ENCODE results near the gene GKN2. TPM values are rescaled to one million over a fixed set of nuclear protein-coding genes. Genes with fewer than 3 reads are reported as not detected.

GKN2 gene, protein sequence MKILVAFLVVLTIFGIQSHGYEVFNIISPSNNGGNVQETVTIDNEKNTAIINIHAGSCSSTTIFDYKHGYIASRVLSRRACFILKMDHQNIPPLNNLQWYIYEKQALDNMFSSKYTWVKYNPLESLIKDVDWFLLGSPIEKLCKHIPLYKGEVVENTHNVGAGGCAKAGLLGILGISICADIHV
- not detected for total RNA-seq

DNA sequence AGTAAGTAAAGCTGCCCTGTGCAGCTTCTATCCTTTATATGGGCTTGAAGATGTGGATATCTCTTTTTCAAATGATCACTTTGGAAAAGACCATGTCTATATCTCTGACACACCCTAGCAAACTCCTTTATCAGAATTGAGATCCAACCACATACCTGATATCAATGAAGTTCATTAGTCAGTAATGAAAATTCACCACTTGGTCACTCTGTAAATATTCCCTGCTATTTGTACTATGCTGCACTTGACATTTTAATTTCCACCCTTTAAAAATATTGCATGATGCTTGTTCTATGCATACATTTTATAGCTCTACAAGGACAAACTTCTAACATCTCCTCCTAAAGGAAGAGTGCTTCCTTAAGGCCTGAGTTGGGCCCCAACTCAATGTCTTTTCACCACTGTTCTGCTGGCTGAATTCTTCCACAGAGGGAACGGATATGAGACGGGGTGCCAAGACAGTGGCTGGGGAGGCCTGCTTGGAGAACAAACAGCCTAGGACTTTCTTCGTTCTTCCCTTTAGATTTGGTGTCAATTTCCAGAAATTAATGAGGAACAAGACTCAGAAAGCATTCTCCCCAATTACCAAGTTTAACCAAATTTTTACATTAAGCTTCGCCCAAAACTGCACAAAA is at the start of gene GKN2:
Gene GKN2 (minus strand): TSS at position 7 of the 635 bp plus-strand sequence. CDS start 32 bp downstream, outside the sequence.
- no peak for DNase-seq (ENCODE audit: low spot score)

DNA sequence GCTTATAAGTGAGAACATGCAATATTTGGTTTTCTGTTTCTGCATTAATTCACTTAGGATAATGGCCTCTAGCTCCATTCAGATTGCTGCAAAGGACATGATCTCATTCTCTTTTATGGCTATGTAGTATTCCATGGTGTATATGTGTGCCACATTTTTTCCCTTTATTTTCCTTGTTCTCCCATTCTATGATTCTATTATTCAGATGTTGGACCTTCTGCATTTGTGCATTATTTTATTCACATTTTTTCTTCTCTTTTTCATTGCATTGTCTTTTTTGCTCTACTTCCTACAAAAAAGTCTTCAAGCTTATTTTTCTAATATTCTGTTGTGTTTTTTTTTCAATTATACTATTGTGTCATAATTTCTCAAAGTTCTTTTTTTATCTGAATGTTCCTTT is 49.2 kb upstream of the GKN2 start:
- no peak for DNase-seq (ENCODE audit: low spot score)

DNA sequence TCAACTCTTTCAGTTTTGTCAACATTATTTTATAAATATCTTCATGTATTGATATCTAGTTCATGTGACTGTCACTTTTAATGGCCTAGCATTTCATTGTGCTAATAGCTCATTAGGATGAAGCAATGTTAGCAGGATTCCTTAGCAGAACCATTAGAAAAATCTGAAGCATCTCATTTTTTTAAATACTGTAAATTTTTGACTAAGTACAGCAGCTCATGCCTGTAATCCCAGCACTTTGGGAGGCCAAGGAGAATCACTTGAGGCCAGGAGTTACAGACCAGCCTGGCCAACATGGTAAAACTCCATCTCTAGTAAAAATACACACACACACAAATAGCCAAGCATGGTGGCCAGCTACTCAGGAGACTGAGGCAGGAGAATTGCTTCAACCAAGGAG is 44.7 kb upstream of the GKN2 start:
- no peak for DNase-seq (ENCODE audit: low spot score)

DNA sequence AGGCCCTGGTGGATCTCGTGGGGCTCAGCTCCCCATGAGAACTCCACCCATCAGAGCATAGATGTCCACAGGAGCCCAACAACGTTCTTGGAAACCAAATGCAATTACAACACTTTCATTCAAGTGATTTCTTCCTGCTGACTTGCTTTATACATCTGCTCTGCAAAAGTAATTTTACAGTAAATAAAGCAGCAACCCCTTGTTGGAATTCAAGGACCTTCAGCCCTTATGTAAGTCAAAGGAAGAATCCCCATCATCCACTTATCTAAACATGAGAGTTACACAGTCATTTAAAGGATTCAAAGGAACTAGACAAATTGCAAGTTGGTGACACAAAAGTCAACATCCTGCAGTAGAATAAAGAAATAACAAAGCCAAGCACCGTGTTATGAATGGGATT is 43.2 kb upstream of the GKN2 start:
- DNase-seq (ENCODE audit: low spot score) = no peak

DNA sequence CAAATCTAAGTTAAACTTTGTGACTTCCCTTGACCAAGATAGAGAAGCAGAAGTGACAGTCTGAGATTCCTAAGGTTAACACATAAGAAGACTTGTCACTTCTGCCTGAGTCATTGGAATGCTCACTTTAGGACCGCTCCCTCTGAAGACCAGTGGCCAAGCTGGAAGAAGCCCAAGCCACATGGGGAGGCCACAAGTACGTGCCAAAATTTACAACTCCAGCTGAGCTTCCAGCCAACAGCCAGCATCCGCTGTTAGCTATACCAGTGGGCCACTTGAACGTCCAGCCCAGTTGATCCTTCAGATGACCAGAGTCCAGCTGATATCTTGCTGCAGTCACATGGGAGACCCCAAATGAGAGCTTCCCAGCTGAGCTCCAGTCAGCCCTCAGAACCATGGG is 42.2 kb upstream of the GKN2 start:
- no peak for DNase-seq (ENCODE audit: low spot score)

DNA sequence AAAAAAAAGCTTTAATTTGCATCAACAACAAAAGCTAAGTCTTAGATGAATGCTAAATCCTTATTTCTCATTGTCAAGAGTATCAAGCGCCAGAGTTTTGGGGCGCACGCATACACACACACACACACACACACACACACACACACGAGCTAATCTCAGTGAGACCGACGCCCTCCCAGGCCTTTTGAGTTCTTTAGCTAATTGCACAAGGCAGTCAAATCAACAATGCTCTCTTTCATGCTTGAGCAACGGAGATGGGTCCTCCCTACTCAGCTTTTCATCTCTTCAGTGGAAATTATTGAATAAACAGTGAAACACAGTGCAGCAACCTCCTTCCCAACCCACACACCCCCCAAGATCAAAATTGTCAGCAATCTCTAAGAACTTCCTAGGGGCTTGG is 41.0 kb upstream of the GKN2 start:
- DNase-seq (ENCODE audit: low spot score) = no peak

DNA sequence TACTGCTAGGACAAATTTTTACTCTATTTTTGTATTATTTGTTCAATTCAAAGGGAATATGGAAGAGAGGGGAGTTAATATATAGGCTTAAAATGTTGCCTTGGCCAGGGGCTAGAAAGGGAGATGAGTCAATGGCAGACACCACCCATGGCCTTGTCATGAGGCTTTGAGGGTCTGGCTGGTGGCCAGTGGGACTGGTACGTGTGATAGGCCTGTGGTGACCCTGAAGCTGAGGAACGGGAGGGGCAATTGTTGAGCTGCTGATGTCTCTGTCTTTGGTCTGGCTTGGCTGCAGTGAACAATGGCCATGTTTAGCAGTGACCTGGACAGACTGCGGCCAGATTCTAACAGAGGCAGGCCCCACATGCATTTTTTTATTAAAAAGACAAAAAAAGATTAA is 40.2 kb upstream of the GKN2 start:
- DNase-seq (ENCODE audit: low spot score) = no peak

DNA sequence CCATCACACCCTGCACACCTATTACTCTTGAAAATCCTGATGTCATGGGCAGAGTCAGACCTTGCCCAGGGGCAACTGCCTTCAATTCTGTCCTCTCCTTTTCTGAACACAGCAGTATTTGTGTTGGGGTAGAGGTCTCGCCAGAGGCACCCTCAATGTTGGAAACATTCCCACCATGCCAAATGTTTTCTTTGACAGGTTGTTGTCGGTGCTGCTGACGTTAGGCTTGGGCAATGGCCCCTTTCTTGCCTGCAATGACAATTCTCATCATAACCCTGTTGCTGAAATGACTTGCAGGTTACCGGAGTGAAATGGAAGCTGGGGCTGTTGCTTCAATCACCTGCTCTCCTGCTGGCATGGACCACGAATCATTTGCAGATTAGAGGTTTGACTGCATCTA is 39.6 kb upstream of the GKN2 start:
- no peak for DNase-seq (ENCODE audit: low spot score)

DNA sequence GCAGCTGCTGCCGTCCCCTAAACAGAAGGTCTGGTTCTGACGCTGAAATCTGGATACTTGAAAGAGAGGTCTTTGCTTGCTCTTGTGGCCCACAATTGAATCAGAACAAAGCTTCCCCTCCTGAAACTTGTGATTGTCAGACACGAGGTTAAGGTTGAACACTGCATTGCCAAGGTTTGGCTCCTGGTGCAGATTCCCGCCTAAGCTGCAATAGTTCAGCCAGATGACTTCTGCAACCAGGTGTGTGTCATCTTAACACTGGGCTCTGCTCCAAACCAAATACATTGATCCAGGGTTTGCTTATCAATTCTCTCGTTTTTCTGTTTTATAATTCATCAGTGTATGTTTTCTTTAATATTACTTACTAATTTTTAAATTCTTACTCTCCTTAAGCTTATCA is 36.3 kb upstream of the GKN2 start:
- no peak for DNase-seq (ENCODE audit: low spot score)

DNA sequence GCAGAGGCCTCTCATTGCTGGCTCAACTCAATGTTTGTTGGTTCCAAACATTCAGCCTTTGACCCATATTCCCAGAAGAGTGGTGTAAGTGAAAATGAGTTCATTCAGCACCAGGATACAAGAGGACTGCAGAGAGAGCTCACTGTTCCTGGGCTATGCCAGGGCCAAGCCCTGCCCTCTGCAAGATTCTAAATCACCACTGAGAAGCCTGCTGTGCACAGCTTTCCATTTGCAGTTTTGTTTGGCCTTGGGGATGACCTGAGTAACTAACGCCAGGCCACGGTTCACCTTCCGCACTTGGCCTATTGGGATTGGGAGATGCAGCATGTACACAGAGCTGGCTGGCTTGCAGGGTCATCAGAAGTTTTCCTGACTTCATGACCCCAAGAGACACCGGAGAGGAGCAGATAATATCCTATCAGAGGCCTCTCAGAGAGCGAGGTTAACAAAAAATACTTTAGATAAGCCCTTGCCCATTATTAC is 34.4 kb upstream of the GKN2 start:
- no peak for DNase-seq (ENCODE audit: low spot score)

DNA sequence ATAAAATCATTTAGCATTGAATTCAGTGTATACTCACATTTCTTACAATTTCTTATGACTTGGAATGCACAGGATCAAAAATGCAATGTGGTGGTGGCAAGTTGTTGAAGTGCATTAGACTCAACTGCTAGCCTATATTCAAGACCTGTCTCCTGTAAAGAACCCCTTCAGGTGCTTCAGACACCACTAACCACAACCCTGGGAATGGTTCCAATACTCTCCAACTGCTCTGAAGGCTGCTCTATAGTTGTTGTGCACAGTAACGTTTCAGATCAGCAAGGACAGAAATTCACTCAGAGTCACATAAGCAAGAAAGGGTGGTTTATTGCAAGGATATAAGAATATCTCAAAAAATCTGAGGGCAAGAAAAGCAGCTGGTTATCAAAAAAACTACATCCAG is 28.3 kb upstream of the GKN2 start:
- DNase-seq (ENCODE audit: low spot score) = no peak

DNA sequence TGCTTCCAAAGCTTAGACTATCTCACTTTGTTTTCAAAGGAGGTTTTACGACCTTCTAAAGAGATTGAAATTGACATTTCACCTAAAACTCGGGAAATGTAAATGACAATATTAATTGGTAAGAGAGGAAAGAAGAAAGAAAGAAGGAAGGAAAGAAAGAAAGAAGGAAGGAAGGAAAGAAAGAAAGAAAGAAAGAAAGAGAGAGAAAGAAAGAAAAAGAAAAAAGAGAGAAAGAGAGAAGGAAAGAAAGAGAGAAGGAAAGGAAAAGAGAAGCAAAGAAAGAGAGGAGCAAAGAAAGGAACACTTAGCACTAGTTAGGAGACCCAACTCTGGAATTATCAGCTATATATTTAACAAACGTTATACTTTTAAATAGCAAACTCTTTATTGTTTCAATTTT is 25.4 kb upstream of the GKN2 start:
- DNase-seq (ENCODE audit: low spot score) = no peak

DNA sequence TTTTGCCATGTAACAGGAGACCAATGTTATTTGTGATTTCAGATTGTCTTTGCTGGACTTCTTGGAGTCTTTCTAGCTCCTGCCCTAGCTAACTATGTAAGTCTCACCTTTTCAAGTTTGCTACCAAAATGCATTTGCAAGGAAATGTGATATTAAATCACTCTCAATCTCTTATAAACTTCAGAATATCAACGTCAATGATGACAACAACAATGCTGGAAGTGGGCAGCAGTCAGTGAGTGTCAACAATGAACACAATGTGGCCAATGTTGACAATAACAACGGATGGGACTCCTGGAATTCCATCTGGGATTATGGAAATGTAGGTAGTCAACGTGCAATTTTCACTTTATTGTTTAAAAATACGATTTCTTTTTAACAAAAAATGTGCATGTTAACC is 24.8 kb upstream of the GKN2 start:
- DNase-seq (ENCODE audit: low spot score) = no peak

DNA sequence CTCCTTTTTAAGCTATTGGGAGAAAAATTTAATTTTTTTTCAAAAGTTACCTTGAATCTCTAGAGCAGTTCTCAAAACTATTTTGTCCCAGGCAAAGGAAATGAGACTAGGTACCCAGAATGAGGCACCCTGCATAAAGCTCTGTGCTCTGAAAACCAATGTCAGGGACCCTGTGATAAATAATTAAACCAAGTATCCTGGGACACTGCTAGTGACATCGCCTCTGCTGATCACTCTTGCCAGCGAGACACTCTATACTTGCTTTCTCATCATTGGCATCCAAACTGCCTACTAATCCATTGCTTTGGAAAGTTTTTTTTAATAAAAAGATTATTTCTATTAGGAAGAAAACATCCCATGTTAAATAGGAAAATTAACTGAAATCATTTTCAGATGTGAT is 23.2 kb upstream of the GKN2 start:
- DNase-seq (ENCODE audit: low spot score) = no peak

DNA sequence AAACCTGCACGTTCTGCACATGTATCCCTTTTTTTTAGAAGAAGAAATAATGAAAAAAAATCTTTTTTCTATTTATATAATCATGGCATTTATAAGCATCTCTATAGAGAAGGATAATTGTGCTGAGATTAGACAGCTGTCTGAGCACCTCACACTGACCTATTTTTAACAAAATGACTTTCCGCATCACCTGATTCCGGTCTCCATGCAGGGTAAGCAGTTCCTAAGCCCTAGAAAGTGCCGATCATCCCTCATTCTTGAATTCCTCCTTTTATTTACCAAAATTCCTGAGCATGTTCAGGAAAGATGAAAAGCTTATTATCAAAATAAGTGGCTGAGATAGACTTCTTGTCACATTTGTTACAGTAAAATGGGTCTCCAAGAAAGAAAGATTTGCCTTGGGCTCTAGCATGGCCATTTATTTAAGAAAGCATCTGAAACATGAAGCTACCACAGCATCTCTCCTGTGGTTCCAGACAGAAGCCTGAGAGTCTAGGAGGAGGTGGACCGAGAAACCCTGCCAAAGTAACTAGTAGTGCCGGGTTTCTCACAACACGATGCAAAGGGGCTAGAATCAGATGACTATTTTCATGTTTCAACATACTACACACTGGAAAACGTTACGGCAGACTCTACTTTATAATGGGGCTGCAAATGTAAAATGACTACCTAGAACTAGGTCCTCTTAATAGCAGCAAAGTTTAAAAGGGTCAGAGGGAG is 22.4 kb upstream of the GKN2 start:
- DNase-seq (ENCODE audit: low spot score) = no peak

DNA sequence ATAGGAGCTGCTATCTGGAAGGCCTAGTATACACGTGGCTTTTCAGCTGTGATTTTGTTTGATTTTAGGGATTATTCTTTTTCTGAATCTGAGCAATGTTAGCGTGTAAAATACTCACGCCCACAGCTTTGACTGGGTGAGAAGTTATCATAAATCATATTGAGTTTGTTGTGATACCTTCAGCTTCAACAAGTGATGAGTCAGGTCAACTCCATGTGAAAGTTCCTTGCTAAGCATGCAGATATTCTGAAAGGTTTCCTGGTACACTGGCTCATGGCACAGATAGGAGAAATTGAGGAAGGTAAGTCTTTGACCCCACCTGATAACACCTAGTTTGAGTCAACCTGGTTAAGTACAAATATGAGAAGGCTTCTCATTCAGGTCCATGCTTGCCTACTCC is 21.6 kb upstream of the GKN2 start, which contains the start of gene GKN1:
Gene GKN1 (plus strand): TSS at position 386 of the 400 bp plus-strand sequence. CDS start 42 bp downstream, outside the sequence.
- no peak for DNase-seq (ENCODE audit: low spot score)

DNA sequence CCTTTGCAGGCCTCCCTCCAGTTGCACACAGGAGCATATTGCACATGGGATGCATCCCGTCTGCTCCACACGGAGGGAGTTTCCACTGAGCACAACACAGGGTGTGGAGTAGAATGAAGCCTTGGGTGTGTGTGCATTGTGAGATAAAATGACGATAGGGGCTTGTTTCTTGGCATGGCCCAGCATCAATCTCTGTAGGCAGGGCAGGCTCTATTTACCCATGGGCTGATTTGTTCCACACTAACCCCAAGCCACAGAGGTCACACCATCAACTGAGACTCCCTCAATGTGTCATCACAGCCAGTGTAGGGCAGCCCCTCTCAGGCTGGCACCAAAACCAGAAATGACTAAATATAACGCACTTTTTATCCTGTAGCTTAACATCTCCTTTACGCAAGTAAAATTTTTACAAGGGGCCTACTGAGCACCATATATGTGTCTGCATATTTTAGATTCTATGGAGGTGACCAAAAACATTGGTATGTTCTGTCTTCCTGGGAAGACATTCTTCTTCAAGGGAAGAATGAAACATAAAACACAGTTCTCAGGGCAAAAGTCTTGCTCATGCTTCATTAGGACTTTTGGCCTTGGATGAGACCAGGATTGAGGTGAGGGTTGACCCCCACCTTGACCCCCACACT is 19.0 kb upstream of the GKN2 start:
- DNase-seq (ENCODE audit: low spot score) = no peak

DNA sequence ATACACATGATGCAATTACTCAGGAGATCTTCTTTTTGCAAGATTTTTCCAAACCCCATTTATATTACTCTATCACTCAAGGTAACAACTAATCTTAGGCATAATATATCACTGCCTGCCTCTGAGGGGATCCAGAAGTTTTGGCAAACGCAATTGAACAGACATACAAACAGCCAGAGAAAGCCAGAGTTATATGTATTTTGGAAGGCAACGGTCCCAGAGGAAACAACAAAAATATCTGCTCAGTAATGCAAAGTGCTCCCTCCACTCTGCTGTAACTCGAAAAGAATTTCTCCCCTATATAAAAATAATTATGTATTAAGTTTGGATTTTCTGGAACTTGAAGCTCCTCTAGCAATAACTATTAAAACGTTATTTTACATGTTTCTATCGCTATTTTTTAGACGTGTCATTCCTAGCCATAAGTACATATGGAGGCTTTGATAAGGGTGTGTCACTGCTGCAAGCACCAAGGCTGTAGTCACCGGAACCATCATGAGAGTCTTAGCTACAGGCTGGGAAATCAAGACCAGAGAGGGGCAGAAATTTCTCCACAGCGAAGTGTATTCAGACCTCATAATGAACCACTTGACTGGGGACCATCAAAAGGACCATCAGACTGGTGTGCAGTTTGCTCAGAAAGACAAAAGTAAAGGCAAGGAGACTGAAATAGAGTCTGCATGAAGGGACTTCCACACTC is 18.0 kb upstream of the GKN2 start:
- no peak for DNase-seq (ENCODE audit: low spot score)

DNA sequence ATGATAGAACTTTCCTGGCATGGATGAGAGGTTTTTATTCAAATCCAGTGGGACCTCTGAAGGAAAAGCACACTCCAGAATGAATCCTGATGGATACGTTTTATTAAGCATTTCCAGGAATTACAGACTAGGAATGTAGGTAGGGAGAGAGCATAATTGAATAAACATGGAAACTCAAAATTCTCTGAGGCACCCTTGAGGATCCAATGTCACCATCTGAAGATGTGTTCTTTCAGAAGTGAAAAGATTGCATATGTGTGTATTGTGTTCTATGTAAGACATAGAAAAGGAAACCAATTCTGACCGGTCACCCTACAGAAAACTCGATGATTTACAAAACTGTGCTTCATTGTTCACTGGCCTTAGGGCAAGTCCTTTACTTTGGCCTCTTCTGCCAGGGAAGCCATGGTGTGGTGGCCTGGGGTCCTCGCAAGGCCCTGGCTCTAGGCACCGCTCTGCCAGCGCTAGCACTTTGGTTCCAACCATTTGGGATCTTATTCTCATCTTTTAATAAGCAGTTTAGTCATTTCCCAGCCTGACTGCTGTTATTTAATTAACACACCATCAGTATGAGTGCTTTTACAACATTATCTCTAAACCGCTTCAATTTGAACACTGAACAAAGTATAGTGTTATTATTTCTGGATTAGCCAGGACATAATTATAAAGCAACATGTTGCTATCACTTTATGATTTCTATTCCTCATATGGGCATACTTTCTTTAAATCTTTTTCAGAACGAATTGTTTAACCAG is 17.2 kb upstream of the GKN2 start:
- DNase-seq (ENCODE audit: low spot score) = no peak

DNA sequence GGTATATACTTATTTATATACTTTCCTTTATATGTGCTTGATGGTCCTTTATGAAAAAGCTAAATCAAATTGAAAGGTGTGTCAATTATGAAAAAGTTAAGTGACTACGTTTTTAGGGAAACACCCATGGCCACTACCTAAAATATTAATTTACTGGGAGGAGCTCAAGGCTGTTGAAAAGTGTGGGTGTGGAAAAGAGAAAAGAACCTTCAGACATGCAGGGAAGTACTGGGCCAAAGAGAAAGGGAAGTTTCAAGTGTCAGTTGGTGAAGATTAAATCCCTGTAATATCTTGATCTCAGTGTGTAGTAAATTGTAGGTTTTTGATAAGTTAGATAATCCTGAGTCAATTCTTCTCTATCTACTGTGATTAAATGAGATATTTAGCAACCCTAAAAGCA is 15.5 kb upstream of the GKN2 start:
- no peak for DNase-seq (ENCODE audit: low spot score)

DNA sequence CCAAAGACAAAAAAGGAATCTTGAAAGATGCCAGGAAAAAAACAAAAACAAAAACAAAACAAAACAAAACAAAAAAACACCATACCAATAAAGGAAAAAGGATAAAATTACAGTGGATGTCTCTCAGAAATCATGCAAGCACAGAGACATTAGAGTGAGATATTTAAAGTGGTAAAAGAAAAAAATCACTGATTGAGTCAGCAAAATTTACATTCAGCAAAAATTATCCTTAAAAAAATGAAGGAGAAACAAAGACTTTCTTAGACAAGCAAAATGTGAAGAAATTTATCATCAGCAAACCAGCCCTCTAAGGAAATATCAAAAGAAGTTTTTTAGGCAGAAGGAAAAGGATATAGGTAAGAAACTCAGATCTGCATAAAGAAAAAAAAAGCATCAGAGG is 11.6 kb upstream of the GKN2 start:
- DNase-seq (ENCODE audit: low spot score) = no peak
